Breast epithelium (tissue), 4 donors: ENCODE data around the gene FEZF2. TPM values are rescaled to one million over a fixed set of nuclear protein-coding genes. Genes with fewer than 3 reads are reported as not detected.
A peak's percentile ranks its signal among the peaks of the same experiment; 100 is the strongest.

ENCODE experiments used
- DNase-seq, 2 donors: peaks; one replicate each; pipeline ENCODE4 v3.0.0-alpha.2; 2019; ENCODE audit warnings: low spot score in 2 of 2
- H3K27ac ChIP-seq, 2 donors: fragments of 200-600 bp; sonication (generic) in 1 of 2; one replicate each; pipeline ENCODE4 v1.5.1; 2016 to 2019; ENCODE audit warnings: mild to moderate bottlenecking in 1 of 2
- H3K27me3 ChIP-seq, 2 donors: fragments of 200-600 bp; sonication (generic) in 1 of 2; one replicate each; pipeline versions ENCODE4 v1.5.1 to v1.6.0; 2017 to 2019; ENCODE audit warnings: control low read depth in 1 of 2, mild to moderate bottlenecking in 1 of 2
- H3K36me3 ChIP-seq: fragments of 200-600 bp; one replicate; pipeline ENCODE4 v1.5.1; 2019
- H3K4me1 ChIP-seq, 2 donors: fragments of 200-600 bp; sonication (generic); one replicate each; pipeline ENCODE4 v1.5.1; 2016 to 2019; ENCODE audit warnings: control low read depth in 1 of 2
- H3K4me3 ChIP-seq, 3 donors: fragments of 200-600 bp; sonication (generic); 1 replicate in 2 of 3; 2 replicates in 1 of 3; pipeline ENCODE4 v1.5.1; 2016 to 2019; ENCODE audit warnings: mild to moderate bottlenecking in 3 of 3, moderate library complexity in 2 of 3
- H3K9me3 ChIP-seq, 2 donors: fragments of 200-600 bp; sonication (generic) in 1 of 2; one replicate each; pipeline ENCODE4 v1.5.1; 2016 to 2019; ENCODE audit warnings: control low read depth in 1 of 2
- CTCF ChIP-seq, 3 donors: fragments of 450-650 bp; IDR thresholded peaks; one replicate each; pipeline ENCODE4 v1.5.1; 2016 to 2017; ENCODE audit warnings: antibody characterized with exemption in 3 of 3, mild to moderate bottlenecking in 3 of 3, moderate library complexity in 3 of 3
- POLR2A ChIP-seq: fragments of 450-650 bp; IDR thresholded peaks from one replicate; pipeline ENCODE4 v1.6.1; 2016; ENCODE audit warnings: antibody characterized with exemption, mild to moderate bottlenecking, moderate library complexity
- POLR2AphosphoS5 ChIP-seq, 3 donors: sonication (generic); formaldehyde crosslinking; IDR thresholded peaks; one replicate each; pipeline ENCODE4 v1.6.1; 2017; ENCODE audit warnings: antibody characterized with exemption in 3 of 3
- intact Hi-C: fragments of 100-400 bp; cut with DNase I; formaldehyde crosslinking; loops from one replicate; pipeline ENCODE4 v1.15.1; 2023; ENCODE audit warnings: low total_unique reads
- total RNA-seq, 3 donors: library from RNA; depleted of rRNA; stranded (reverse); fragments of >200 nt; gene quantifications; one replicate each; pipeline ENCODE4 v1.1.0, GENCODE V29; 2016

Gene FEZF2
- total RNA-seq, result not detected

- no peak within 1 kb of the TSS for H3K27ac ChIP-seq
- intact Hi-C loops, result no loop called here
- H3K9me3 ChIP-seq, result no peaks in the 10 kb centered on the region
- DNase-seq, result no peak
- peak within 1 kb of the TSS; percentile 12 to 58 (median 31) for H3K4me3 ChIP-seq
- TF ChIP-seq POLR2AphosphoS5 (IDR thresholded peaks at IDR 0.05) (no peak), POLR2A (no peak), CTCF (IDR thresholded peaks at IDR 0.05) (no peak)
- peaks cover 0 to 10% of the 10 kb centered on the region in 2 donors for H3K4me1 ChIP-seq
- peaks cover 0 to 100% of the 10 kb centered on the region in 2 donors for H3K27me3 ChIP-seq
- H3K36me3 ChIP-seq, result no peaks in the 10 kb centered on the region
Observed at GRCh38 chr3:62373215-62373614, at the start of gene FEZF2. TSS of gene FEZF2 (minus strand) at chr3:62373550. CDS start at chr3:62372868, 682 bp downstream.

GRCh38 chr3:62421207-62421606, 47.9 kb upstream of the FEZF2 start:
- no peaks in the 10 kb centered on the region for H3K9me3 ChIP-seq

GRCh38 chr3:62416144-62416543, 42.8 kb upstream of the FEZF2 start:
- intact Hi-C loops, result no loop called here
- TF ChIP-seq CTCF (IDR thresholded peaks at IDR 0.05) (no peak), POLR2A (no peak), POLR2AphosphoS5 (IDR thresholded peaks at IDR 0.05) (no peak)
- Histone ChIP-seq H3K27me3 (no peaks in the 10 kb centered on the region), H3K9me3 (no peaks in the 10 kb centered on the region), H3K36me3 (no peaks in the 10 kb centered on the region), H3K4me1 (no peaks in the 10 kb centered on the region), H3K27ac (no peak overlapping the region), H3K4me3 (no peak overlapping the region)
- DNase-seq, result no peak

More at GRCh38 chr3:62421207-62421606, 47.9 kb upstream of the FEZF2 start:
- intact Hi-C loops, result no loop called here
- TF ChIP-seq POLR2AphosphoS5 (IDR thresholded peaks at IDR 0.05), result no peak
- TF ChIP-seq POLR2A, result no peak
- no peak for TF ChIP-seq CTCF (IDR thresholded peaks at IDR 0.05)
- Histone ChIP-seq H3K36me3 (no peaks in the 10 kb centered on the region), H3K27me3 (no peaks in the 10 kb centered on the region), H3K27ac (no peak overlapping the region), H3K4me1 (no peaks in the 10 kb centered on the region), H3K4me3 (no peak overlapping the region)
- DNase-seq, result no peak

- intact Hi-C loops, result no loop called here
- H3K4me3 ChIP-seq, result no peak overlapping the region
- no peaks in the 10 kb centered on the region for H3K36me3 ChIP-seq
- no peak for TF ChIP-seq POLR2A
- no peak for TF ChIP-seq CTCF (IDR thresholded peaks at IDR 0.05)
- TF ChIP-seq POLR2AphosphoS5 (IDR thresholded peaks at IDR 0.05), result no peak
- H3K9me3 ChIP-seq, result no peaks in the 10 kb centered on the region
- DNase-seq, result no peak
- no peaks in the 10 kb centered on the region for H3K27me3 ChIP-seq
- H3K4me1 ChIP-seq, result no peaks in the 10 kb centered on the region
- H3K27ac ChIP-seq, result no peak overlapping the region
Observed at GRCh38 chr3:62415312-62415801, 42.0 kb upstream of the FEZF2 start.

- no peak for TF ChIP-seq POLR2AphosphoS5 (IDR thresholded peaks at IDR 0.05)
- no peak for TF ChIP-seq CTCF (IDR thresholded peaks at IDR 0.05)
- TF ChIP-seq POLR2A, result no peak
- Histone ChIP-seq H3K27me3 (no peaks in the 10 kb centered on the region), H3K27ac (no peak overlapping the region), H3K36me3 (no peaks in the 10 kb centered on the region), H3K4me3 (no peak overlapping the region), H3K9me3 (no peaks in the 10 kb centered on the region), H3K4me1 (no peaks in the 10 kb centered on the region)
- DNase-seq, result no peak
- intact Hi-C loops, result no loop called here
Observed at GRCh38 chr3:62414786-62415185, 41.4 kb upstream of the FEZF2 start.
